ENCODE data around the gene EXD1. TPM values are rescaled to one million over a fixed set of nuclear protein-coding genes. Genes with fewer than 3 reads are reported as not detected.
"Not testable (repeated sequence)": the region's sequence is repeated elsewhere in the genome, so short reads cannot be mapped to it uniquely, and the experiment has no call there.

EXD1 gene
- total RNA-seq, 1 experiment from 2014 or later = not detected

DNA sequence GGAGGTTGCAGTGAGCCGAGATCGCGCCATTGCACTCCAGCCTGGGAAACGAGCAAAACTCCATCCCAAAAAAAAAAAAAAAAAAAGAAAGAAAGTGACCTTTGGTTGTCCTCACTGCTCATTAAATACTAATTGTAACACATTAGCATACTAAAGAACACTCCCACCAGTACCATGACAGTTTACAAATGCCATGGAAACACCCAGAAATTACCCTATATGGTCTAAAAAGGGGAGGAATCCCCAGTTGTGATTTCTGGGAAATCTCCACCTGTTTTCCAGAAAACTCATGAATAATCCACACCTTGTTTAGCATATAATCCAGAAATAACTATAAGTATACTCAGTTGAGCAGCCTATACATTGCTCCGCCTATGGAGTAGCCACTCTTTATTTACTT, 90.9 kb downstream of the EXD1 start:
- Histone ChIP-seq H3K4me3 (ENCODE audit: low read depth, low read length, poor library complexity, severe bottlenecking) (no peak overlapping the region), H3K9me3 (ENCODE audit: low read depth, low read length, poor library complexity, severe bottlenecking) (no peaks in the 10 kb centered on the region), H3K27ac (ENCODE audit: low read depth, low read length, poor library complexity, severe bottlenecking) (no peak overlapping the region), H3K4me1 (ENCODE audit: insufficient read depth, low read length, poor library complexity, severe bottlenecking) (no peaks in the 10 kb centered on the region), H3K36me3 (ENCODE audit: insufficient read depth, low read length, poor library complexity, severe bottlenecking) (no peaks in the 10 kb centered on the region), H3K27me3 (replicated peaks; ENCODE audit: insufficient read depth, low read depth, low read length, poor library complexity) (no peaks in the 10 kb centered on the region)
- DNase-seq (ENCODE audit: low spot score) = no peak
- intact Hi-C loops (cut with micrococcal nuclease; ENCODE audit: unreplicated experiment) = no loop called here
- BruUV-seq (replicated peaks) = no TSS peak
- POLR2A ChIA-PET (ENCODE audit: low non-redundant PET) = no interaction called here
- CTCF ChIA-PET = no interaction called here
- no peak for TF ChIP-seq EZH2 (IDR thresholded peaks at IDR 0.05; ENCODE audit: borderline replicate concordance, low read depth, low read length, poor library complexity, severe bottlenecking)
- TF ChIP-seq, protein P1, sequence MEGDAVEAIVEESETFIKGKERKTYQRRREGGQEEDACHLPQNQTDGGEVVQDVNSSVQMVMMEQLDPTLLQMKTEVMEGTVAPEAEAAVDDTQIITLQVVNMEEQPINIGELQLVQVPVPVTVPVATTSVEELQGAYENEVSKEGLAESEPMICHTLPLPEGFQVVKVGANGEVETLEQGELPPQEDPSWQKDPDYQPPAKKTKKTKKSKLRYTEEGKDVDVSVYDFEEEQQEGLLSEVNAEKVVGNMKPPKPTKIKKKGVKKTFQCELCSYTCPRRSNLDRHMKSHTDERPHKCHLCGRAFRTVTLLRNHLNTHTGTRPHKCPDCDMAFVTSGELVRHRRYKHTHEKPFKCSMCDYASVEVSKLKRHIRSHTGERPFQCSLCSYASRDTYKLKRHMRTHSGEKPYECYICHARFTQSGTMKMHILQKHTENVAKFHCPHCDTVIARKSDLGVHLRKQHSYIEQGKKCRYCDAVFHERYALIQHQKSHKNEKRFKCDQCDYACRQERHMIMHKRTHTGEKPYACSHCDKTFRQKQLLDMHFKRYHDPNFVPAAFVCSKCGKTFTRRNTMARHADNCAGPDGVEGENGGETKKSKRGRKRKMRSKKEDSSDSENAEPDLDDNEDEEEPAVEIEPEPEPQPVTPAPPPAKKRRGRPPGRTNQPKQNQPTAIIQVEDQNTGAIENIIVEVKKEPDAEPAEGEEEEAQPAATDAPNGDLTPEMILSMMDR (conservative IDR thresholded peaks at IDR 0.05; ENCODE audit: low read depth, low read length) = no peak

DNA sequence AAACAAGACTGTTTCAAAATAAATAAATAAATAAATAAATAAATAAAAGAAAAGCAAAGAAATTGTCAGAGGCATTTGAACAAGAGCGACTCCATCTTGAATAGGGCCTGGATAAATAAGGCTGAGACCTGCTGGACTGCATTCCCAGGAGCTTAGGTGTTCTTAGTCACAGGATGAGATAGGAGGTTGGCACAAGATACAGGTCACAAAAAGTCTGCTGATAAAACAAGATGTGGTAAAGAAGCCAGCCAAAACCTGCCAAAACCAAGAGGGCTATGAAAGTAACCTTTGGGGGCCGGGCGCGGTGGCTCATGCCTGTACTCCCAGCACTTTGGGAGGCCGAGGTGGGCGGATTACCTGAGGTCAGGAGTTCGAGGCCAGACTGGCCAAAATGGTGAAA, 91.4 kb downstream of the EXD1 start:
- H3K4me3 ChIP-seq (ENCODE audit: low read depth, low read length, poor library complexity, severe bottlenecking); intact Hi-C loops (cut with micrococcal nuclease; ENCODE audit: unreplicated experiment); H3K4me1 ChIP-seq (ENCODE audit: insufficient read depth, low read length, poor library complexity, severe bottlenecking); H3K9me3 ChIP-seq (ENCODE audit: low read depth, low read length, poor library complexity, severe bottlenecking); H3K27ac ChIP-seq (ENCODE audit: low read depth, low read length, poor library complexity, severe bottlenecking); H3K36me3 ChIP-seq (ENCODE audit: insufficient read depth, low read length, poor library complexity, severe bottlenecking); DNase-seq (ENCODE audit: low spot score); CTCF ChIA-PET; H3K27me3 ChIP-seq (replicated peaks; ENCODE audit: insufficient read depth, low read depth, low read length, poor library complexity); POLR2A ChIA-PET (ENCODE audit: low non-redundant PET); BruUV-seq (replicated peaks): not testable (repeated sequence)

DNA sequence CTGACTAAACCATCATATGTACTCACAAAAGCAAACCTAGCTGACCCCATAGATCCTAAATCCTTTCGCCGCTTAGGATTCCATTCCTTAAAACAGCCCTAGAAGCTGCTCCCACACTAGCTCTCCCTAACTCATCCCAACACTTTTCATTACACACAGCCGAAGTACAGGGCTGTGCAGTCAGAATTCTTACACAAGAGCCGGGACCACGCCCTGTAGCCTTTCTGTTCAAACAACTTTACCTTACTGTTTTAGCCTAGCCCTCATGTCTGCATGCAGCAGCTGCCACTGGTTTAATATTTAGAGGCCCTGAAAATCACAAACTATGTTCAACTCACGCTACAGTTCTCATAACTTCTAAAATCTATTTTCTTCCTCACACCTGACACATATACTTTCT, 95.0 kb downstream of the EXD1 start:
- CTCF ChIA-PET; intact Hi-C loops (cut with micrococcal nuclease; ENCODE audit: unreplicated experiment); DNase-seq (ENCODE audit: low spot score); H3K4me1 ChIP-seq (ENCODE audit: insufficient read depth, low read length, poor library complexity, severe bottlenecking); H3K27me3 ChIP-seq (replicated peaks; ENCODE audit: insufficient read depth, low read depth, low read length, poor library complexity); H3K27ac ChIP-seq (ENCODE audit: low read depth, low read length, poor library complexity, severe bottlenecking); POLR2A ChIA-PET (ENCODE audit: low non-redundant PET); H3K36me3 ChIP-seq (ENCODE audit: insufficient read depth, low read length, poor library complexity, severe bottlenecking); H3K9me3 ChIP-seq (ENCODE audit: low read depth, low read length, poor library complexity, severe bottlenecking); H3K4me3 ChIP-seq (ENCODE audit: low read depth, low read length, poor library complexity, severe bottlenecking); BruUV-seq (replicated peaks): not testable (repeated sequence)

DNA sequence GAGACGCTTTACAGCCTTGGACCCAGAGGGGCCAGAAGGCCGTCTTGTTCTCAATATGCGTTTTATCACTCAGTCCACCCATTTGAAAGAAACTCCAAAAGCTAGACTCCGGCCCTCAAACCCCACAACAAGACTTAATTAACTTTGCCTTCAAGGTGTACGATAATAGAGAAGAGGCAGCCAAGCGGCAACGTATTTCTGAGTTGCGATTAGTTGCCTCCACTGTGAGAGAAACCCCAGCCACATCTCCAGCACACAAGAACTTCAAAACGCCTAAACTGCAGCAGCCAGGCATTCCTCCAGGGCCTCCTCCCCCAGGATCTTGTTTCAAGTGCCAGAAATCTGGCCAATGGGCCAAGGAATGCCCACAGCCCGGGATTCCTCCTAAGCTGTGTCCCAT, 97.1 kb downstream of the EXD1 start:
- ChIA-PET CTCF (no interaction called here), POLR2A (ENCODE audit: low non-redundant PET) (no interaction called here)
- DNase-seq (ENCODE audit: low spot score) = no peak
- no peak overlapping the region for H3K27ac ChIP-seq (ENCODE audit: low read depth, low read length, poor library complexity, severe bottlenecking)
- intact Hi-C loops (cut with micrococcal nuclease; ENCODE audit: unreplicated experiment) = no loop called here
- no peaks in the 10 kb centered on the region for H3K4me1 ChIP-seq (ENCODE audit: insufficient read depth, low read length, poor library complexity, severe bottlenecking)
- no peaks in the 10 kb centered on the region for H3K36me3 ChIP-seq (ENCODE audit: insufficient read depth, low read length, poor library complexity, severe bottlenecking)
- H3K9me3 ChIP-seq (ENCODE audit: low read depth, low read length, poor library complexity, severe bottlenecking) = no peaks in the 10 kb centered on the region
- TF ChIP-seq, protein P1 (conservative IDR thresholded peaks at IDR 0.05; ENCODE audit: low read depth, low read length) = no peak
- no peak for TF ChIP-seq EZH2 (IDR thresholded peaks at IDR 0.05; ENCODE audit: borderline replicate concordance, low read depth, low read length, poor library complexity, severe bottlenecking)
- H3K27me3 ChIP-seq (replicated peaks; ENCODE audit: insufficient read depth, low read depth, low read length, poor library complexity) = no peaks in the 10 kb centered on the region
- H3K4me3 ChIP-seq (ENCODE audit: low read depth, low read length, poor library complexity, severe bottlenecking) = no peak overlapping the region
- BruUV-seq (replicated peaks) = no TSS peak

Other genes starting within 250 kb of the EXD1 start
- gene INO80, start 114.5 kb downstream of the EXD1 start, total RNA-seq (2021) = 27.3 and 32.7 TPM in 2 replicates
- 70.8 and 71.2 TPM in 2 replicates for gene CHP1, start 511 bp upstream of the EXD1 start, total RNA-seq (2021)
- gene OIP5, start 101.8 kb upstream of the EXD1 start, total RNA-seq (2021) = 31.0 and 36.1 TPM in 2 replicates
- gene NUSAP1, start 102.1 kb upstream of the EXD1 start, total RNA-seq (2021) = 205 and 221 TPM in 2 replicates
- gene NDUFAF1, start 171.7 kb upstream of the EXD1 start, total RNA-seq (2021) = 16.7 and 18.8 TPM in 2 replicates
- 47.6 and 55.3 TPM in 2 replicates for gene RTF1, start 186.3 kb upstream of the EXD1 start, total RNA-seq (2021)

Data from A673 (cell line).